H1 (cell line): Measurements from ENCODE around the gene PDGFRA. TPM values are rescaled to one million over a fixed set of nuclear protein-coding genes. Genes with fewer than 3 reads are reported as not detected.

Experiments
- EGR1 ChIP-seq: IDR thresholded peaks from 2 replicates; pipeline ENCODE4 v1.6.1; 2011; ENCODE audit warnings: low read depth, low read length, borderline replicate concordance
- FOSL1 ChIP-seq: IDR thresholded peaks from 2 replicates; pipeline ENCODE4 v1.6.1; 2011; ENCODE audit warnings: mild to moderate bottlenecking, low read depth, low read length, moderate library complexity; ENCODE audit not compliant: insufficient read depth
- NANOG ChIP-seq: IDR thresholded peaks from 2 replicates; pipeline ENCODE4 v1.6.1; 2011; ENCODE audit warnings: low read length, low read depth, mild to moderate bottlenecking, inconsistent platforms; ENCODE audit not compliant: insufficient read depth, poor library complexity, severe bottlenecking
- polyA plus RNA-seq, 7 experiments: library from polyadenylated mRNA; depleted of rRNA in 3 of 7; stranded (reverse) in 5 of 7; unstranded in 2 of 7; fragments of >200 nt in 5 of 7; fragments of 200-250 nt in 2 of 7; gene quantifications; 1 replicate in 5 of 7; 2 replicates in 1 of 7; 4 replicates in 1 of 7; pipeline versions ENCODE4 v1.2.1 to v1.2.3, GENCODE V29; 2011 to 2013; ENCODE audit warnings: missing spikeins in 2 of 7, mixed read lengths in 2 of 7
- total RNA-seq: library from RNA; stranded (reverse); fragmentation: NEBNext Ultra II Directional; extraction: Animal tissue kit (Norgen Biotek cat#: 25700); gene quantifications from 2 replicates; pipeline ENCODE4 v1.2.1, GENCODE V29; 2021

The PDGFRA gene
- total and polyA plus RNA-seq, 2 of the 8 experiments (the other 6 are each of a cell fraction or from before 2014, with no cell fraction given), result 1.4 to 3.4 TPM

GRCh38 chr4:54277691-54278090 lies 48.6 kb downstream of the PDGFRA start (continued):
- TF ChIP-seq FOSL1 (no peak), NANOG (no peak), EGR1 (no peak)
